GM19455 (cell line): ENCODE measurements around the gene OR5P2.
A peak's percentile ranks its signal among the peaks of the same experiment; 100 is the strongest.
"Not testable (repeated sequence)": the region's sequence is repeated elsewhere in the genome, so short reads cannot be mapped to it uniquely, and the experiment has no call there.

Experiments
- ATAC-seq: cut with Tn5 transposase; IDR thresholded peaks from one replicate; pipeline ENCODE4 v1.9.1; 2021; ENCODE audit not compliant: unreplicated experiment

Gene OR5P2, protein sequence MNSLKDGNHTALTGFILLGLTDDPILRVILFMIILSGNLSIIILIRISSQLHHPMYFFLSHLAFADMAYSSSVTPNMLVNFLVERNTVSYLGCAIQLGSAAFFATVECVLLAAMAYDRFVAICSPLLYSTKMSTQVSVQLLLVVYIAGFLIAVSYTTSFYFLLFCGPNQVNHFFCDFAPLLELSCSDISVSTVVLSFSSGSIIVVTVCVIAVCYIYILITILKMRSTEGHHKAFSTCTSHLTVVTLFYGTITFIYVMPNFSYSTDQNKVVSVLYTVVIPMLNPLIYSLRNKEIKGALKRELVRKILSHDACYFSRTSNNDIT

DNA sequence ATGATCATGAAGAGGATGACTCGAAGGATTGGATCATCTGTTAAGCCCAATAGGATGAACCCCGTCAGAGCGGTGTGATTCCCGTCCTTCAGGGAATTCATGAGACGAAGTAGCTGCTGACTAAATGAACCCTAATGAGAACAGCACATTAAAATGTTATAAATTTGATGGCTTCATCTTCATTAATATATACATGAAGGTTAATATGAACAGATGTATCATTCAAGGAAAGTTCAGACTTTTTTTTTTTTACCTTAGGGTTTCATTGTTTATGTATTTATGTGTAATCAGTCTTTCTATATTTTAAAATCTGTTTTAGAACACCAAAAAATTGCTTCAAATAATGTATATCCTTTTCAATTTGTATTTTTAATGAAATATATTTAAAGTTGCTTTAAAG lies at the start of gene OR5P2:
OR5P2 (minus strand) TSS at position 101 of the 400 bp plus-strand sequence; CDS start at position 101, 0 bp downstream.
- no peak for ATAC-seq

DNA sequence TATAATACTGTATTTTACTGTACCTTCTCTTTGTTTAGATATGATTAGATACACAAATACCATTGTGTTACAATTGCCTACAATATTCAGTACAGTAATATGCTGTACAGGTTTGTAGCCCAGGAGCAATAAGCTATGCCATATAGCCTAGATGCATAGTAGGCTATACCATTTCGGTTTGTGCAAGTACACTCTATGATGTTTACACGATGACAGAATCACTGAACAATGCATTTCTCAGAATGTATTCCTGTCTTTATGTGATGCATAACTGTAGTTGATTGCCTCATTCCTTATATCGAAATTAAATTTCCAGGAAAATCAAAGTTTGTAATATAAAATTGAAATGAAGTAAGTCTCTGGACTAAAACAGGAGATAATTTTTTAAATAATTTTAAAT lies 49.3 kb upstream of the OR5P2 start:
- no peak for ATAC-seq

DNA sequence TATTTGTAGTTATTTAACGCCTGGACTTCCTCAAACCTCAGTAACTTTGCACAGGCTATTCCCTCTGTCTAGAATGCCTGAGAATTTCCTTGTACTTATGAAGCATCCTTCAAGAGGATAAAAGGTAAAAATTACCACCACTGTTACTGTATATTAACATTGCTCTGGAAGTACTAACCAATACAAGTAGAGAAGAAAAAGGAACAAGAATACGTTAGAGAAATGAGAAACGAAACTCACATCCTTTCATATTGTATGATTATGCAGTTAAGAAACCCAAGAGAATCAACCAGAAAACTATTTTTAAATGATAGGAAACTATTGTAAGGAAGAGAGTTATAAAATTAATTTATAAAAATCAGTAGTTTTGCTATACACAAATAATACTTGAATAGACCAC lies 48.2 kb upstream of the OR5P2 start:
- no peak for ATAC-seq

DNA sequence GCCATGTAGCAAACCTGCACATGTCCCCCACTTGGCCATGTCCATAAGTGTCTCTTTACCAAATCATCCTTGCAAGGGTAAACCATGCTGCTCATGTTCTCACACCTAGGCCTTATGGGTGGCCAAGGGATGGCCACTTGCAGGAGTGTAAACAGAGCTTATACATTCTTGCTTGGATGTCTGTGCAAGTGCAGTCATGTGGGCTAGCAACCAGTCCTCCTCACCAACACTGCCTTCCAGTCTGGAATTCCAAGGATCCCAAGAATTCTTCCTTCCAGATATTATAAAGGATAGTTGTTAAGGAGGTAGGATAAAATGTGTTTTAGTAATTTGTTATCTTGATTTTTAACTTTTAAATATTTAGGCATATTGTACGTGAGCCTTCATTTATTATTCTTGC lies 47.8 kb upstream of the OR5P2 start:
- ATAC-seq = no peak

DNA sequence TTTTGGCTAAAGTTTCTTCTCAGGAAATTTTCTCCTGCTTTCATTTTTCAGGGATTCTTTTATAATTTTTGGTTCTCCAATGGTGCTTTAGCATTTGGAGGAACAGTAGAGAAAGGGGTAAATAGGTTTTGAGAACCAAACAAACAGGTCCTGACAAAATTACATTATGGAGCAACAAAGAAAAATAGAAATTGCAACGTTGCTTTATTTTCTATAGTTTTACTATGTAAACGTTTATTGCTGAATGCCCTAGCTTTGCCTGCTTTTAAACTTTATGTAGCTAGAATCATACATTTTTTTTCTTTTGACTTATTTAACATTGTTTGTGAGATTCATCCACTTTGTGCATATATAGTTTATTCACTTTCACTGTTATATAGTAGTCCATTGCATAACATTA lies 43.8 kb upstream of the OR5P2 start:
- no peak for ATAC-seq

DNA sequence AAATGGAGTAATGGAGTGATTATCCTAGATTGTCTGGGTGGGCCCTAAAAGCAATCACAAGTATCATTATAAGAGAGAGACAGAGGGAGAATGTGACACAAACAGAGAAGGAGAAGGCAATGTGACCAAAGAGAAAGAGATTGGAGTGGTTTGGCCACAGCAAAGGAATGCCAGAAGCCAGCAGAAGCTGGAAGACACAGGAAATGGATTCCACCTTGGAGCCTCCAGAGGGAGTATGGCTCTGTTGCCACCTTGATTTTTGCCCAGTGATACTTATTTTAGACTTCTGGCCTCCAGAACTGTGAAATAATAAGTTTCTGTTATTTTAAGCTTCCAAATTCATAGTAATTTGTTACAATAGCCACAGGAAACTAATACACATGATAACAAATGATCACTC lies 36.8 kb upstream of the OR5P2 start:
- no peak for ATAC-seq

DNA sequence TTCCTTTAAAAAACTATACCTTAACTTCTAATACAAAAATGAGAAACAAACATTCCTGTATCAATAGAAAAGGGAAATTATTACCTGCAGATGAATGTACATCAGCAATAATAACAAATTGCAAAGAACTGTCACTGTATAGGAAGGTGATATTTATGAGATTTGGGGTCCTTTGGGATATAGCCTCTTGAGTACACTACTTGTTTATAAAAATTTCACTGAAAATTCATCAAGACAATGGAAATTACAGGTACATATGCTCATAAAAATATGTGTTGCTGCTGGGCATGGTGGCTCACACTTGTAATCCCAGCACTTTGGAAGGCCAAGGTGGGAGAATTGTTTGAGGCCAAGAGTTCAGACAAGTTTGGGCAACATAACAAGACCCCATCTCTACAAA lies 34.0 kb upstream of the OR5P2 start, which contains the start of gene OR5P3:
OR5P3 (minus strand) TSS at position 101 of the 400 bp plus-strand sequence.
- ATAC-seq = no peak

DNA sequence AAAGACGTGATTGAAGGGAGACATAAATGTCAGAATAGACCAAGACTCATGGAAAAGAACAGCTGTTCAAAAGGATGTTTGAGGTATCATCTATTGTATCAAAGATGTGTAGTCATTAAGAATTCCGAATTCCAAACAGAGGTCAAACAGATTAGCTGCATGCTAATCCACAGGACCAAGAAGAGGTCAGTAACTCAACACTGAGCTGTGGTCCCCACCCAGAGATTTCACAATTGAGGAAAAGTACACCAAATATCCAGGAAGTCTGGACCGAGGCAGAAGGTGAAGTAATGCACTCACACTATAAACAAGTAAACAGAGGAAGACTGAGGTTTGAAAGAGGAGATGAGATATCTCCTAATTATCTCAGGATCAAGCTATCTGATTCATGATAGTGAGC lies 29.6 kb upstream of the OR5P2 start:
- ATAC-seq = no peak

DNA sequence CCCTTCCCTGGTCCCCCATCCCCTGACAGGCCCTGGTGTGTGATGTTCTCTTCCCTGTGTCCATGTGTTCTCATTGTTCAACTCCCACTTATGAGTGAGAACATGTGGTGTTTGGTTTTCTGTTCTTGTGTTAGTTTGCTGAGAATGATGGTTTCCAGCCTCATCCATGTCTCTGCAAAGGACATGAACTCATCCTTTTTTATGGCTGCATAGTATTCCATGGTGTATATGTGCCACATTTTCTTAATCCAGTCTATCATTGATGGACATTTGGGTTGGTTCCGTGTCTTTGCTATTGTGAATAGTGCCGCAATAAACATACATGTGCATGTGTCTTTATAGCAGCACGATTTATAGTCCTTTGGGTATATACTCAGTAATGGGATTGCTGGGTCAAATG lies 23.7 kb upstream of the OR5P2 start:
- not testable (repeated sequence) for ATAC-seq

DNA sequence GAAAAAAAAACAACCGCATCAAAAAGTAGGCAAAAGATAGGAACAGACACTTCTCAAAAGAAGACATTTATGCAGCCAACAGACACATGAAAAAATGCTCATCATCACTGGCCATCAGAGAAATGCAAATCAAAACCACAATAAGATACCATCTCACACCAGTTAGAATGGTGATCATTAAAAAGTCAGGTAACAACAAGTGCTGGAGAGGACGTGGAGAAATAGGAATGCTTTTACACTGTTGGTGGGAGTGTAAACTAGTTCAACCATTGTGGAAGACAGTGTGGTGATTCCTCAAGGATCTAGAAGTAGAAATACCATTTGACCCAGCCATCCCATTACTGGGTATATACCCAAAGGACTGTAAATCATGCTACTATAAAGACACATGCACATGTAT lies 18.2 kb upstream of the OR5P2 start:
- not testable (repeated sequence) for ATAC-seq

DNA sequence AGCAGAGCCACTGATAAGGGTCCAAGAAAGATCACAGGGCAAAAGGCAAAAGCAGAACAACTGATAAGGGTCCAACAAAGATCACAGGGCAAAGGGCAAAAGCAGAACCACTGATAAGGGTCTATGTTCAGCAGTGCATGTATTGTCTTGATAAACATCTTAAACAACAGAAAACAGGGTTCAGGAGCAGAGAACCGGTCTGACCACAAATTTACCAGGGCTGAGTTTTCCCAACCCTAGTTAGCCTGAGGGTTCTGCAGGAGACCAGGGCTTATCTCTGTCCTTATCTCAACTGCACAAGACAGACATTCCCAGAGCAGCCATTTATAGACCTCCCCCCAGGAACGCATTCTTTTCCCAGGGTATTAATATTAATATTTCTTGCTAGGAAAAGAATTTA lies 13.6 kb upstream of the OR5P2 start:
- ATAC-seq = not testable (repeated sequence)

DNA sequence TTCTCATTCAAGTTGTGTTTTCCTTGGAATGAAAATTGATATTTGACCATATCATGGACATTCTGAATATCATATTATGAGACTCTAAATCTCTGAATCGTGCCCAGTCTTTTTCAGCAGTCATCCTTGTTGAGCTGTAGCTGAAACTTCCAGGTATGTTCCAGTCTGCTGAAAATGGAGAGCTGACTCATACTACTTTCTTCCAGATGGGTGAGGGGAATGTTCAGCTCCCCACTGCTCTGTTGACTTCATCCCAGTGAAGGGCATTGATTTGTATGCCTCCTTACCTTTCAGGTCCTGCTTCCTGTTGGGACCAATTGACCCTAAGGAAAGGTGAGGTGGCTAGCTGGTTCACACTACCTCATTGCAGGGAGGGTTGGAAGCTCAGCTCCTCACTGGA lies 3.5 kb downstream of the OR5P2 start:
- ATAC-seq = no peak

DNA sequence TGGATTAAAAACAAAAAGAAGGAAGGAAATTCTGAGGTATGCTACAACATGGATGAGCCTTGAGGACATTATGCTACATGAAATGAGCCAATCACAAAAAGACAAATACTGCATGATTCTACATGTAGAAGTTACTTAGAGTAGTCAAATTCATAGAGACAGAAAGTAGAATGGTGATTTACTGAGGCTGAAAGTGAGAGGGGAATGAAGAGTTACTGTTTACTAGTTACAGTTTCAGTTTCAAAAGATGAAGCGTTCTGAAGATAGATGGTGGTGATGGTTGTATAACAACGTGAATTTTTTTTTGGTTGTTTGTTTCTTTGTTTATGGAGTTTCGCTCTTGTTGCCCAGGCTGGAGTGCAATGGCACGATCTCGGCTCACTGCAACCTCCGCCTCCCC lies 9.5 kb downstream of the OR5P2 start:
- peak; percentile 99 for ATAC-seq

DNA sequence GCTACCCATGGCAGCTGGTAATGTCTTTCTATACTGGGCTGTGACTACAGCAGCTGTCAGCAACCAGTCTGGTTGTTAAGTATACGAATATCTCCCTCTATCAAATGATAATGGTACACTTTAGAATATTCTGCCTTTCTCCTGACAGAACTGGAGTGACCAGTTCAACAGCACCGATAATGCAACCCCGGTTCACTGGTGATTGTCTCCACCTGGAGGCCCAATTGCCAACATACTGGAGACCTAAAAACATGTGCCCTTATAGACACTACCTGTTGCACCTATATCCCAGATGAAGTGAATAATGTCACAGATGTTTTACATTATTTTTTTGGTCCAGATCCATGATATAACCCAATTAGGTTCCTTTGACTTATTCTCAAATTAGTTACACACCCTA lies 21.1 kb downstream of the OR5P2 start:
- ATAC-seq = no peak

DNA sequence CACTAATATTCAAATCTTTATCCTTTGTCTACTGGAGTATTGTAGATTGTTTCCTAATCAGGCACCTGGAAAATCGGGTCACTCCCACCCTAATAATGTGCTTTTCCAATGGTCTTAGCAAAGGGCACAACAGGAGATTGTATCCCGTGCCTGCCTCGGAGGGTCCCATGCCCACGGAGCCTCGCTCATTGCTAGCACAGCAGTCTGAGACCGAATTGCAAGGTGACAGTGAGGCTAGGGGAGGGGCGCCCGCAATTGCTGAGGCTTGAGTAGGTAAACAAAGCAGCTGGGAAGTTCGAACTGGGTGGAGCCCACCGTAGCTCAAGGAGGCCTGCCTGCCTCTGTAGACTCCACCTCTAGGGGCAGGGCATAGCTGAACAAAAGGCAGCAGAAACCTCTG lies 32.4 kb downstream of the OR5P2 start:
- not testable (repeated sequence) for ATAC-seq

DNA sequence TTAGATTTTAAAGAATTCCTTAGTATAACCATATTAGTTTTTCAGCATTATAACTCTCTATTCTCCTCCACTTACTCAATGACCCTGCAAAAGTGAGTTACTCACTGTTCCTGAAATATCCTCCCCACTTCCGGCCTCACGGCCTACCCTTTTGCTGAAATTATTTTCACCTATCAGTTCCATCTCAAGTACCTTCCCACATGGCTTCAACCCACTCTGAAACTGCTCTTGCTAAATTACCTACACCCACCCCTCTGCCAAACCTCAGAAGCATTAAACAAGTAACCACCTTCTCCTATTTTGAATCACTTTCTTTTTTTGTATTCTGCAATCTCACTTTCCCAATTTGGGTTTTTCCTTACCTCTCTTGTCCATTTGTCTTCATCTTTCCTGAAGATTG lies 37.7 kb downstream of the OR5P2 start:
- ATAC-seq = peak; percentile 51

DNA sequence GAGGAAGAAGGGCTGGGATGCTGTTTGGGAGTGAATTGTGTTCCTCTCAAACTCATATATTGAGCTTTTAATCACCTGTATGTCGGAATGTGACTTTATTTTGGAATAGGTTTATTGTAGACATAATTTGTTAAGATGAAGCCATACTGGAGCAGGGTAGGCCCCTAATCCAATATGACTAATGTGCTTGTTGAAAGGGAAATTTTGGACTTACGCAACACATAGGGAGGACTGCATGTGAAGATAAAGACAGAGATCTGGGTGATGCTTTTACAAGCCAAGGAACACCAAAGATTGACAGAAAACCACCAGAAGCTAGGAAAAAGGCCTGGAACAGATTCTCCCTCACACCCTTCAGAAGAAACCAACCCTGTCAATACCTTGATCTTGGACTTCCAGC lies 47.3 kb downstream of the OR5P2 start:
- no peak for ATAC-seq
